Keratinocyte (primary cell): ENCODE data around the gene ELK3. TPM values are rescaled to one million over a fixed set of nuclear protein-coding genes. Genes with fewer than 3 reads are reported as not detected.

Source experiments
- DNase-seq: peaks from one replicate; pipeline ENCODE4 v3.0.0-alpha.2; 2011; ENCODE audit warnings: low read depth, missing footprints, low spot score
- FAIRE-seq: peaks from 2 replicates; lab custom pipeline; 2011; peaks lifted over from hg19 to GRCh38; lab: Jason Lieb, UNC
- H2AFZ ChIP-seq: 2 replicates; pipeline ENCODE4 v1.6.0; 2012; ENCODE audit warnings: low read length, control low read depth, inconsistent platforms; ENCODE audit not compliant: control insufficient read depth
- H3K27ac ChIP-seq: 2 replicates; pipeline ENCODE4 v1.5.1; 2011; ENCODE audit warnings: low read length; ENCODE audit not compliant: control insufficient read depth, insufficient read depth
- H3K27me3 ChIP-seq: 3 replicates; pipeline ENCODE4 v1.6.0; 2011; ENCODE audit warnings: low read length; ENCODE audit not compliant: control insufficient read depth, insufficient read depth; ENCODE audit errors: extremely low read depth
- H3K36me3 ChIP-seq, 2 experiments: 2 replicates in 1 of 2; 3 replicates in 1 of 2; pipeline ENCODE4 v1.5.1; 2011; ENCODE audit warnings: low read length in 2 of 2, mild to moderate bottlenecking in 1 of 2; ENCODE audit not compliant: control insufficient read depth in 2 of 2, insufficient read depth in 2 of 2; ENCODE audit errors: extremely low read depth in 1 of 2
- H3K4me1 ChIP-seq: 3 replicates; pipeline ENCODE4 v1.5.1; 2011; ENCODE audit warnings: low read length; ENCODE audit not compliant: control insufficient read depth, insufficient read depth; ENCODE audit errors: extremely low read depth
- H3K4me2 ChIP-seq: 3 replicates; pipeline ENCODE4 v1.6.0; 2011; ENCODE audit warnings: low read depth, low read length; ENCODE audit not compliant: control insufficient read depth, insufficient read depth; ENCODE audit errors: extremely low read depth
- H3K4me3 ChIP-seq, 3 experiments: fragments of 200-600 bp in 1 of 3; sonication (generic) in 1 of 3; 2 replicates in 2 of 3; 3 replicates in 1 of 3; pipeline ENCODE4 v1.5.1; 2011 to 2016; ENCODE audit warnings: low read length in 3 of 3, mild to moderate bottlenecking in 3 of 3, control low read depth in 2 of 3, inconsistent platforms in 1 of 3, low read depth in 1 of 3, mixed read lengths in 1 of 3, mixed run types in 1 of 3, moderate library complexity in 1 of 3; ENCODE audit not compliant: control insufficient read depth in 2 of 3, insufficient read depth in 2 of 3; ENCODE audit errors: extremely low read depth in 1 of 3
- H3K79me2 ChIP-seq: 2 replicates; pipeline ENCODE4 v1.6.0; 2012; ENCODE audit warnings: low read length; ENCODE audit not compliant: control insufficient read depth, insufficient read depth
- H3K9ac ChIP-seq: 3 replicates; pipeline ENCODE4 v1.6.0; 2011; ENCODE audit warnings: low read length; ENCODE audit not compliant: control insufficient read depth, insufficient read depth; ENCODE audit errors: extremely low read depth
- H3K9me1 ChIP-seq: 3 replicates; pipeline ENCODE4 v1.6.0; 2011; ENCODE audit warnings: low read length; ENCODE audit not compliant: control insufficient read depth, insufficient read depth; ENCODE audit errors: extremely low read depth
- H3K9me3 ChIP-seq: 2 replicates; pipeline ENCODE4 v1.5.1; 2012; ENCODE audit warnings: low read depth, low read length; ENCODE audit not compliant: control insufficient read depth
- H4K20me1 ChIP-seq: 3 replicates; pipeline ENCODE4 v1.6.0; 2011; ENCODE audit warnings: low read length; ENCODE audit not compliant: control insufficient read depth, insufficient read depth; ENCODE audit errors: extremely low read depth
- EZH2 ChIP-seq: IDR thresholded peaks from one replicate; pipeline ENCODE4 v1.6.1; 2012; ENCODE audit warnings: inconsistent platforms, mild to moderate bottlenecking, low read length, moderate library complexity
- dilution Hi-C: fragments of 300-500 bp; cut with MboI; formaldehyde crosslinking; loops from one replicate; pipeline ENCODE4 v1.7.0; 2020; ENCODE audit warnings: low sequenced_read_pairs; ENCODE audit not compliant: extremely low pct_ligation_motif_present
- polyA plus RNA-seq, 5 experiments: library from polyadenylated mRNA; depleted of rRNA in 3 of 5; stranded (reverse) in 3 of 5; stranded (forward) in 1 of 5; unstranded in 1 of 5; fragments of >200 nt; gene quantifications; 1 replicate in 1 of 5; 2 replicates in 3 of 5; 3 replicates in 1 of 5; pipeline versions ENCODE4 v1.2.1 to v1.2.3, GENCODE V29; 2011 to 2012; ENCODE audit warnings: missing spikeins in 2 of 5, low read depth in 1 of 5, low replicate concordance in 1 of 5
- TF ChIP-seq, protein P1 (sequence below), 3 experiments: IDR thresholded peaks in 1 of 3; conservative IDR thresholded peaks in 1 of 3; optimal IDR thresholded peaks in 1 of 3; 2 replicates in 2 of 3; 3 replicates in 1 of 3; pipeline versions ENCODE3 to v1.5.1; 2011; ENCODE audit warnings: low read length in 3 of 3, mild to moderate bottlenecking in 3 of 3, moderate library complexity in 2 of 3, control low read depth in 1 of 3, inconsistent platforms in 1 of 3; ENCODE audit not compliant: insufficient read depth in 2 of 3; ENCODE audit errors: extremely low read depth in 1 of 3

The ELK3 gene
- polyA plus RNA-seq, 1 donor (not counting 4 experiments of a cell fraction or from before 2014, with no cell fraction given), result 28.2 TPM

DNA sequence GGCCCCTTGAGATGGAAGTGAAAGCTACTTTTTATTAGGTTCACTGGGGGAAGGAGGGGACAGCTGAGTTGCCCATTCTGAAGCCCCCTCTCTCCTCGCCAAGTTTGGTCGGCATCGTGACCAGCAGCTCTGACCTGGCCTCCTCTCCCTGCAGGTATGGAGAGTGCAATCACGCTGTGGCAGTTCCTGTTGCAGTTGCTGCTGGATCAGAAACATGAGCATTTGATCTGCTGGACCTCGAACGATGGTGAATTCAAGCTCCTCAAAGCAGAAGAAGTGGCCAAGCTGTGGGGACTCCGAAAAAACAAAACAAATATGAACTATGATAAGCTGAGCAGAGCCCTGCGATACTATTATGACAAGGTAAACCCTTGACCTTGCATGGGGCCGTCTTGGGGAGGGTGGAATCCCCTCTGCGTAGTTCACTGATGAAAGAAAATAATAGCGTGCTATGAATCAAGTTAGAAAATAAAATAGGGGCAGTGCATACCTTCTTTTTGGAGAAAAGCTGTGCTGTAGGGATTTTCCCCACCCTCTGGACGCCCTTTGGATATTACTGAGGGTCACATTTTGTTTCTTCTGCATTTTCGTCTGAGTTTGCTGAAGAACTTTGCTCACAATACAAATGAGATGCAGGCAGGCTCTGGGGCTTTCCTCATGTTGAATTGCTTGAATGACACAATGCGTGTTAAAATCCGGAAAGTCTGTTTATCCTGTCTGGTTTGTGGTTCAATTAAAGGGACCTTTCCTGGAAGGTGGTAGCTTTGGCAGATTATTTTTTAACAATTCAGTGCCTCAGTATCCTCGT lies 29.4 kb downstream of the ELK3 start:
- H3K4me1 ChIP-seq, result peaks cover 45% of the 10 kb centered on the region
- FAIRE-seq (no peak), DNase-seq (no peak)
- dilution Hi-C loops, result no loop called here
- H4K20me1 ChIP-seq, result peaks cover 2% of the 10 kb centered on the region
- no peak overlapping the region for H2AFZ ChIP-seq
- H3K9me1 ChIP-seq, result no peaks in the 10 kb centered on the region
- TF ChIP-seq, protein P1, sequence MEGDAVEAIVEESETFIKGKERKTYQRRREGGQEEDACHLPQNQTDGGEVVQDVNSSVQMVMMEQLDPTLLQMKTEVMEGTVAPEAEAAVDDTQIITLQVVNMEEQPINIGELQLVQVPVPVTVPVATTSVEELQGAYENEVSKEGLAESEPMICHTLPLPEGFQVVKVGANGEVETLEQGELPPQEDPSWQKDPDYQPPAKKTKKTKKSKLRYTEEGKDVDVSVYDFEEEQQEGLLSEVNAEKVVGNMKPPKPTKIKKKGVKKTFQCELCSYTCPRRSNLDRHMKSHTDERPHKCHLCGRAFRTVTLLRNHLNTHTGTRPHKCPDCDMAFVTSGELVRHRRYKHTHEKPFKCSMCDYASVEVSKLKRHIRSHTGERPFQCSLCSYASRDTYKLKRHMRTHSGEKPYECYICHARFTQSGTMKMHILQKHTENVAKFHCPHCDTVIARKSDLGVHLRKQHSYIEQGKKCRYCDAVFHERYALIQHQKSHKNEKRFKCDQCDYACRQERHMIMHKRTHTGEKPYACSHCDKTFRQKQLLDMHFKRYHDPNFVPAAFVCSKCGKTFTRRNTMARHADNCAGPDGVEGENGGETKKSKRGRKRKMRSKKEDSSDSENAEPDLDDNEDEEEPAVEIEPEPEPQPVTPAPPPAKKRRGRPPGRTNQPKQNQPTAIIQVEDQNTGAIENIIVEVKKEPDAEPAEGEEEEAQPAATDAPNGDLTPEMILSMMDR (optimal IDR thresholded peaks at IDR 0.05 in 1 of 3, IDR thresholded peaks at IDR 0.05 in 1 of 3, conservative IDR thresholded peaks at IDR 0.05 in 1 of 3; ENCODE audit: extremely low read depth in 1 of 3, insufficient read depth in 2 of 3, low read length in 3 of 3), result no peak
- no peak for TF ChIP-seq EZH2
- H3K27me3 ChIP-seq, result no peaks in the 10 kb centered on the region
- H3K36me3 ChIP-seq, result peaks cover 15 to 56% of the 10 kb centered on the region in 2 experiments
- peaks cover 64% of the 10 kb centered on the region for H3K79me2 ChIP-seq
- no peak overlapping the region for H3K9ac ChIP-seq
- H3K4me3 ChIP-seq, result no peak overlapping the region
- H3K9me3 ChIP-seq, result no peaks in the 10 kb centered on the region
- no peak overlapping the region for H3K4me2 ChIP-seq
- H3K27ac ChIP-seq, result no peak overlapping the region

DNA sequence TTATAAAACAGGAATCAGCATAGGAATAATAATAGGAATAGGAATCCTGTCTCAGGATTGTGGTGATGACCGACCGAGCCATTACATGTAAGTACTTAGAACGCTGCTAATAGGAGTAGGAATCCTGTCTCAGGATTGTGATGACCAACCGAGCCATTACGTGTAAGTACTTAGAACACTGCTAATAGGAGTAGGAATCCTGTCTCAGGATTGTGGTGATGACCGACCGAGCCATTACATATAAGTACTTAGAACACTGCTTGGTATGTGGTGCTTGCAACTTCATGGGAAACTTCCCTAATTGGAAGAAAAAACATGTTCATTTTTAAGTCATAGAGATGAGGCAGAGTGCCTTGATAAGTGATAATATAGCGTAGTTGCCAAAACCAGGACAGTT lies 30.0 kb downstream of the ELK3 start:
- H3K79me2 ChIP-seq, result peaks cover 70% of the 10 kb centered on the region
- FAIRE-seq, result no peak

More for the DNA sequence above, 30.0 kb downstream of the ELK3 start:
- no peak for DNase-seq
- Histone ChIP-seq H4K20me1 (peaks cover 2% of the 10 kb centered on the region), H3K36me3 (peaks cover 17 to 57% of the 10 kb centered on the region in 2 experiments), H3K27ac (no peak overlapping the region), H3K9ac (no peak overlapping the region), H3K9me3 (no peaks in the 10 kb centered on the region), H3K4me2 (no peak overlapping the region), H3K27me3 (no peaks in the 10 kb centered on the region), H3K9me1 (no peaks in the 10 kb centered on the region), H3K4me1 (peaks cover 45% of the 10 kb centered on the region), H3K4me3 (no peak overlapping the region), H2AFZ (no peak overlapping the region)
- TF ChIP-seq, protein P1 (optimal IDR thresholded peaks at IDR 0.05 in 1 of 3, IDR thresholded peaks at IDR 0.05 in 1 of 3, conservative IDR thresholded peaks at IDR 0.05 in 1 of 3; ENCODE audit: extremely low read depth in 1 of 3, insufficient read depth in 2 of 3, low read length in 3 of 3), result no peak
- no peak for TF ChIP-seq EZH2
- dilution Hi-C loops, result no loop called here
